HG03378 (cell line): Measurements from ENCODE around the gene EEF2K.

ENCODE experiments used
- ATAC-seq: cut with Tn5 transposase; IDR thresholded peaks from one replicate; pipeline ENCODE4 v1.9.1; 2021; ENCODE audit warnings: mild to moderate bottlenecking, moderate library complexity; ENCODE audit not compliant: unreplicated experiment

Gene EEF2K

DNA sequence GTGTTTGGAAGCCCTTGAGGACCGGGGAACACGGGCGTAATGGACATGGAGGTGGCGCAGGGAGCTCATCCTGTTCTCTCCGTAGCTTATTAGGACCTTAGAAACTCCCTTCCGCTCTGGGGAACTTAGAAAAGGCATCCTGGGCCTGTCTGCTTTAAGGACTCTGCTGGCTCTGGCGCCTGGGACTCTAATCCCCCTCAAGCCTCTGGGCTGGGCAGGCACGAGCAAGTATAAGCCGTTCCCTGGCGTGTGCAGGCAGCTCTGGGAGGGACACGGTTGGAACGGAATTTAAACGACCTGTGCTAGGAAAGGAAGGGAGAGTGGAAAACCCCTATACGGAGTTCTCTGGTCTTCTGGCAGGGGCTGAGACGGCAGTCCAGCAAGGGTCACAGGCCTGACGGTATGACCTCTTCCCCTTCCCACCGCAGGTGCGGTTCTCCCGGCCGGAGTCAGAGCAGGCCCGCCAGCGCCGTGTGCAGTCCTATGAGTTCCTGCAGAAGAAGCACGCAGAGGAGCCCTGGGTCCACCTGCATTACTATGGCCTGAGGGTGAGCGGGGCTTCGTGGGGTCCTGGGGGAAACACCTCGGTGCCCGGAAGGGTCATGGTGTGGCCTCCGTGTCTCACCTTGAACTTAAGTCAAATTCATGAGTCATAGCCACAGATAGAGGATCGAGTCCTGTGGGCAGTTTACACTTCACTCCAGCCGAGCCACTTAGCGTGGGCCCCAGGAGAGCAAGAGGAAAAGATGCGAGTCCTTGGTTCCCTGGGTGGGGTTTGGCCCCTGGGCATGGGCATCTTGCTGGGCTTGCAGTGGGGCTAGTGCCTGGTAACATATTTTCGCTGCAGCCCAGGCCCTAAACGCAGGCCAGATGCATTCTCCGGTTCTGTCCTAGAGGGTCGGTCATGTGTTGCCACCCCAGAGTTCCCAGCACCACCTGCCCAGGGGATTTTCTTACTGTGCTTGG is 108.9 kb downstream of the EEF2K start:
- no peak for ATAC-seq

DNA sequence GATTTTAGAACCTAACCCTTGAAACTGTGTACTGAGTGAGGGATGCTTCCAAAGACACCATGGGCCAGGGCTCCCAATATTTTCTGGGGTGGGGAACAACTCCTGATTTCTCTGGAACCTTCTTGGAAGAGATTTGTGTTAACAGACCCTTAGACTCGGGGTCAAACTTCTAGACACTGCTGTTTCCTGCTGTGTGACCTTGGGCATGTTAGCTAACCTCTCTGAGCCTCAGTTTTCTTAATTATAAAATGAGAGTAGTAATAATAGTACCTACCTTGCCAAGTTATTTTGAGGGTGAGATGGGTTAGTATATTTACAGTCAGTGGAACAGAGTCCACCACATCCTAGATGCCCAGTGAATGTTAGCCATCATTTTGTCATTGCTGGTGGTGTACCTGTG is 109.9 kb downstream of the EEF2K start:
- no peak for ATAC-seq

- no peak for ATAC-seq
These were observed 110.3 kb downstream of the EEF2K start for GRCh38 chr16:22316411-22316811.

DNA sequence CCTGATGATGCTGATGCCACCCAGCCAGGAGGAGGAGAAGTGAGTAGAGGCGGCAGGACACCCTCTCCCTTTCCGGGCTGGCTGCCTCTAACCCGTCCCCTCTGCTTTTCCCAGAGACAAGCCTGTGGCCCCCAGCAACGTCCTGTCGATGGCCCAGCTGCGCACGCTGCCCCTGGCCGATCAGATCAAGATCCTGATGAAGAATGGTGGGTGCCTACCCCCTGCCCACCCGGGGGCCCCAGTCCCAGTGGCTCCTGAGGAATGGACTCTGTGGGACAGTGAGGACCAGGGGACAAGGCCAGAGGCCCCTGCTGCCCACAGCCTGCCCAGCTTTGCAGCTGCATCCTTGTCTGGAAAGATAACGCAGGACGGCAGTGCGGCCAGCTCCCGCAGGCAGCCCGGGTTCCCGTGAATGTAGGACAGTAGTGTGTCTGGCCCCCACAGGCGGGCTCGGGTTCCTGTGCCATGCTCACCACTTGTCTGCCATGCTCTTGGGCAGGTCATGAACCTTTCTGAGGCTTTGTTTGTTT is 111.0 kb downstream of the EEF2K start:
- ATAC-seq, result no peak

GRCh38 chr16:22317625-22318024 is 111.5 kb downstream of the EEF2K start:
- no peak for ATAC-seq

- ATAC-seq, result no peak
These were observed 112.7 kb downstream of the EEF2K start for GRCh38 chr16:22318690-22319358.

GRCh38 chr16:22320572-22321339 is 114.7 kb downstream of the EEF2K start:
- no peak for ATAC-seq

DNA sequence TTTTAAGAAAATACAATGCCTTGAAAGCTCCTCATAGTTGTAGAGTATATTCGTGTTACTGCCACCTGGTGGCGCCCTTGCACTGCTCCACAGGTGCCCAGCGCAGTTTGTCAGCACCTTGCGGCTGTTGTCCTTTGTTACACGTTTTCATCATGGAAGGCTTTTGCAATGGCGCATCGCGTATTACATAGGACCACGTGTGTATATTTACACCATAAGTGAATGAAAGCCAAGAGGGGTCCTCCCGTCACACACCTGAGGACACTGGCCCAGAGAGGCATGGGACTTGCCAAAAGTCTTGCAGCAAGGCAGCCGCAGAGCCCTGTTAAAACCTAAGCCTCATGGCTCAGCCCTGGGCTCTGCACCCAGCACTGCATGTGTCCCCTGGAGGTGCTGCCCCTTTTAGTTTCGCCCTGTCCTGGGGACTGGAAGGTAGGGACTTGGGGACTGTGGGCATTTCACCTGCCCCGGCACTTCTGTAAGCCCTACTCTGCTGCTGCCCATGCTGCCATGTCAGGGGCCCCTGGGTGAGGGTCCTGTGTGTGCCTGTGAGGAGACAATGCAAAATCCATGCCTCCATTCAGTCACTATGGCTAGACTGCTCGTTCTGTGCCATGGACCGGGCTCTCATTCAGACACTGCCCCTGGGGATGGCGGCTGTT is 115.4 kb downstream of the EEF2K start:
- no peak for ATAC-seq

DNA sequence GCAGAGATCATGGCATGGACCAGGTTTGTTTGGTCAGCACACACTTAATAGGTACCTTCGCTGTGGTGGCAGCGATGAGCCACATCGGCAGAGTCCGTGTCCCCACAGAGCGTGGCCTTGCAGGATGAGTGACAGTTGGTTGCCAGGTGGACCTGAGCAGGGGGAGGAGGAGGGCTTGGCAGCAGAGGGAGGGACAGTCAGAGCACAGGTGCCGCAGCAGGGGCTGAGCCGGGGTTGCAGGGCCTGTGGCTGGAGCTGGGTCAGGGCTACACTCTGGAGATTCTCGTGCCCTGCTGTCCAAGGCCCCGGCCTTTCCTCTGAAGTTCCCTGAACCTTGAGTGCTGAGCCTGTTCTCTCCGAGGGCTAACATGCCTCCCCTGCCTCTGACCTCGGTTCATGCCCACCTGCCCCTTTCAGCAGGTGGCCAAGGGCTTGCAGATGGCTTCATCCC is 116.0 kb downstream of the EEF2K start:
- ATAC-seq, result no peak

GRCh38 chr16:22322741-22323140 is 116.7 kb downstream of the EEF2K start:
- no peak for ATAC-seq

DNA sequence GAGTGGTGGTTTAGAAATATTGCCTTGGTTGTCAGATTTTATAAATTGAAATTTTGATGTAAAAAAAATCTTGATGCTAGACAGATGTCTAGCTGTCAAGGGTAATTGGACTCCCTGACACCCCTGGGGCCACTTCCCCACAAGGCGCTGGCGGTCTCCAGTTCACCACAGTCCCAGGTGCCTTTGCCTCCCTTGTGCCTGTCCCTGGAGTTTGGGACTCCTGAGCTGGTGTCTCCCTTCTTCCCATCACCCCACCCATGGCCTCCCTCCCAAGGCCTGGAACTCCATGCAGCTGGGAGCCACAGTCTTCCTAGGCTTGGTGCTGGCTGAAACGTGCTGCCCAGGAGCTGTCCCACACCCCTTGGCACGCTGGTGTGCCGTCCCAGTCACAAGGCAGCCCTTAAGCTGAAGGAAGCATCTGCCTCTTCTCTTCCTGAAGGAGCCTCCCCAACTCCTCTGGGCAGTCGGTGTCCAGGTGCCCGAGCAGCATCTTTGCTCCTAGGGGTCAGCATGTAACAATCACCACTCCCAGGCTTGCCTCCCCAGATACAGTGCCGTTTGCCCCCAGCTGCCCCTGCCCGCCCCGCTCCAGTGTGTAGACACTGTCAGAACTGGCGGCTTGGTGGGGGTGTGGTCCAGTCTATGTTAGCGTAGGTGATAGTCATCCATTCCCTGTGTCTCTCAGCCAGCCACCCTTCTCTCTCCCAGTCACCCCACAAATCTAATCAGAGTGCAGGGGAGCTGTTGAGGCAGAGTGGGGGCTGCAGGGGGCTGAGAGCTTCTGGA is 117.3 kb downstream of the EEF2K start:
- ATAC-seq, result no peak

GRCh38 chr16:22323959-22324786 is 118.1 kb downstream of the EEF2K start:
- no peak for ATAC-seq

- no peak for ATAC-seq
These were observed 118.9 kb downstream of the EEF2K start for GRCh38 chr16:22324787-22325597.

DNA sequence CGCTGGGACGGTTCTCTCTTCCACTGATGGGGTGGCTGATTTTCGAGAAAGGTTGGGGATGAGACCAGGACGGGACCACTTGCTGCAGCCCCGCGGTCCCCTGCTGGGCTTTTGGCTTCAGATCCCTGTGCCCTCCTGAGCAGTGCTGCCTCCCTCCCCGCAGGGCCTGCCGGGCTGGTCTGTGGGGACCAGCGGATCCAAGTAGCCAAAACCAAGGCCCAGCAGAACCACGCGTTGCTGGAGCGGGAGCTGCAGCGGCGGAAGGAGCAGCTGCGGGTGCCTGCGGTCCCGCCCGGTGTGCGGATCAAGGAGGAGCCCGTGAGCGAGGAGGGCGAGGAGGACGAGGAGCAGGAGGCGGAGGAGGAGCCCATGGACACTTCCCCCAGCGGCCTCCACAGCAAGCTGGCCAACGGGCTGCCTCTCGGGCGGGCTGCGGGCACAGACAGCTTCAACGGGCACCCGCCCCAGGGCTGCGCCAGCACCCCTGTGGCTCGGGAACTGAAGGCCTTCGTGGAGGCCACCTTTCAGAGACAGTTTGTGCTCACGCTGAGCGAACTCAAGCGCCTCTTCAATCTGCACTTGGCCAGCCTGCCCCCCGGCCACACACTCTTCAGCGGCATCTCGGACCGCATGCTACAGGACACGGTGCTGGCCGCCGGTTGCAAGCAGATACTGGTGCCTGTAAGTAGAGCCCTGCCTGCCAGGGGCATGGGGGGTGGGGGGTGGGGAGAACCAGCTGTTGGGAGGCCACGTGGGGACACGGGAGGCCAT is 119.7 kb downstream of the EEF2K start:
- no peak for ATAC-seq

DNA sequence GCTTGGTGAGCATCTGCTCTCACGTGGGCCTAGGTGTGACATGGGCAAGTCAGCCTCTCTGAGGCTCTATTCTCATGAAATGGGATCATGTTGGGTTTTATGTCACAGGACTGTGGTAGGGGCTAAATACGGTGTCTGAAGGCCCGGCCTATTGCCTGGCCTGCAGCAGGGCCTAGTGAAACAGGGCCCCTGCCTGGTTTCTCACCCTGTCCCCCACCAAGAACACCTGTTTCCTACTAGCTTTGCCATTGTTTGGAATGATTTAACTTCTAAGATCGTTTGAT is 120.2 kb downstream of the EEF2K start:
- no peak for ATAC-seq

GRCh38 chr16:22326771-22327445 is 120.8 kb downstream of the EEF2K start:
- ATAC-seq, result no peak

- ATAC-seq, result no peak
These were observed 121.3 kb downstream of the EEF2K start for GRCh38 chr16:22327446-22327775.
